ENCODE results near the gene CRYAA.

Gene CRYAA

DNA sequence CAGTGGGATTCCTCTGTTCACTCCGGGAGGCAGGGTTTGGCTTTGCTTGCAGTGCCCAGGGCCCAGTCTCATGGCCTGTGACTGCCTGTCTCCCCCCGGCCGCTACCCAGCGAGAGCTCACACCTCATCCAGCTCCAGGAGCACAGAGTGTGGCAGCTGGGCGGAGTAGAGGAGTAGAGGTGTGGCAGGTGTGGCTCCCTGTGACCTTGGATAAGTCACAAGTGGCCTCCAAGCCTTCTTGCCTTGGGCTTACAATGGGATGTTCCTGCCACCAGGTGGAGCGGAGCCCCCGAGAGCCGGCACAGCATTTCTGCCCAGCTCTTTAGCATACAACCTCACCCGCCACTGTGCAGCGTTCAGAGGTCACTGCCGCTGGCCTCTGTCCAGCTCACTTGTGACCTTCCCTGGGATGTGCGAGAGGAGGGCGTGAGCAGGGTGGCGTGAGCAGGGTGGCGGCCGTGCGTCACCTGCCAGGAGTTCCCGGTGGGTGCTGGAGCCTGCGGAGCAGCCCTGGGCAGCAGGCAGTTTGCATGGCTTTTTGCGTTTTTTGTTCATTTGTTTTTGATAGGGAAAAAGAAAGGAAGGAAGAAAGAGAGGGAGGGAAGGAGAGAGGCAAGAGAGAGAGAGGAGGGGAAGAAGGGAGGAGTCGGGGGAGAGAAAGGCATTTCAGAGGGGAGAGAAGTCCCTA, 42.4 kb downstream of the CRYAA start:
- TF ChIP-seq GATA2 (IDR thresholded peaks at IDR 0.05; ENCODE audit: low read depth, low read length) = no peak
- TF ChIP-seq GATA3 (IDR thresholded peaks at IDR 0.05; ENCODE audit: low read depth, low read length) = no peak

DNA sequence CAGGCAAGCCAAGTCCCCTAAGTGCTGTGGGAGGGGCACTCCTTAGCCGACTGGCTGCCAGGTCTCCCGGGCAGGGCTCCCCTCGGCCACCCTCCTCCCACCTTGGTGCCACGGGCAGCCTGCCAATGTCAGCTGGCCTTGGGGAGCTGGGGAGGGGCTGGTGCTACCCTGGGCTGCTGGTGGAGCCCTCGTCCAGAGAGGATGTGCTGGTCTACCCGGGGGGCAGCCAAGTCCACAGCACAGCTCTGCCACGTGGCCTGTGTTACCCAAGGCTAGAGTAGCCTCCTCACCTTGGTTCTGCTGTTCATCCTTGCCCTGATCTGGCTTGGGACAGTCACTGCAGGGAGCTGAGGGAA, 42.9 kb downstream of the CRYAA start:
- no peak for TF ChIP-seq GATA2 (IDR thresholded peaks at IDR 0.05; ENCODE audit: low read depth, low read length)
- TF ChIP-seq GATA3 (IDR thresholded peaks at IDR 0.05; ENCODE audit: low read depth, low read length) = no peak

Data from SH-SY5Y (cell line).